NCI-H146 treated with DMSO at 0.1 percent for 48 hours (cell line): Measurements from ENCODE around the gene ZNHIT2.

Source experiments
- DNase-seq: peaks from one replicate; lab custom pipeline; 2025; ENCODE audit not compliant: unreplicated experiment; lab: John Stamatoyannopoulos, UW

Gene ZNHIT2

GRCh38 chr11:65134952-65135632, 17.6 kb upstream of the ZNHIT2 start:
- DNase-seq = peak; percentile 98

GRCh38 chr11:65134240-65134951, 16.9 kb upstream of the ZNHIT2 start, which contains the start of gene SYVN1:
TSS of gene SYVN1 (minus strand) at chr11:65134519. CDS start at chr11:65133601, 918 bp downstream.
- DNase-seq = peak; percentile 91

GRCh38 chr11:65133724-65134123, 16.2 kb upstream of the ZNHIT2 start:
- no peak for DNase-seq

GRCh38 chr11:65132988-65133700, 15.6 kb upstream of the ZNHIT2 start:
- DNase-seq = no peak

- no peak for DNase-seq
Observed at GRCh38 chr11:65132238-65132987, 14.9 kb upstream of the ZNHIT2 start.

- no peak for DNase-seq
Observed at GRCh38 chr11:65131895-65132237, 14.4 kb upstream of the ZNHIT2 start.

- DNase-seq = no peak
Observed at GRCh38 chr11:65131417-65131776, 13.9 kb upstream of the ZNHIT2 start.

GRCh38 chr11:65130631-65131416, 13.3 kb upstream of the ZNHIT2 start:
- DNase-seq = no peak

GRCh38 chr11:65129649-65130441, 12.3 kb upstream of the ZNHIT2 start:
- DNase-seq = no peak

- no peak for DNase-seq
Observed at GRCh38 chr11:65128182-65129145, 11.0 kb upstream of the ZNHIT2 start.

- no peak for DNase-seq
Observed at GRCh38 chr11:65127473-65128181, 10.1 kb upstream of the ZNHIT2 start.

GRCh38 chr11:65126624-65127274, 9.2 kb upstream of the ZNHIT2 start:
- no peak for DNase-seq

- no peak for DNase-seq
Observed at GRCh38 chr11:65125197-65126056, 7.9 kb upstream of the ZNHIT2 start.

- no peak for DNase-seq
Observed at GRCh38 chr11:65124480-65125196, 7.1 kb upstream of the ZNHIT2 start.

GRCh38 chr11:65121865-65122696, 4.6 kb upstream of the ZNHIT2 start, which contains the start of the genes FAU and MRPL49:
TSS of gene FAU (minus strand) at chr11:65122134. CDS start at chr11:65121813, 321 bp downstream.
TSS of gene MRPL49 (plus strand) at chr11:65122321. CDS start at chr11:65122347, 26 bp downstream.
- peak; percentile 96 for DNase-seq
